Activated T-cell treated with anti-CD3 and anti-CD28 coated beads, Interleukin-2, amount 50 U/mL, for 48 hours (primary cell): ENCODE data around the gene KCNF1.

ENCODE experiments used
- DNase-seq, 2 experiments: peaks; one replicate each; pipeline ENCODE4 v3.0.0-alpha.2; 2020

Gene KCNF1

DNA sequence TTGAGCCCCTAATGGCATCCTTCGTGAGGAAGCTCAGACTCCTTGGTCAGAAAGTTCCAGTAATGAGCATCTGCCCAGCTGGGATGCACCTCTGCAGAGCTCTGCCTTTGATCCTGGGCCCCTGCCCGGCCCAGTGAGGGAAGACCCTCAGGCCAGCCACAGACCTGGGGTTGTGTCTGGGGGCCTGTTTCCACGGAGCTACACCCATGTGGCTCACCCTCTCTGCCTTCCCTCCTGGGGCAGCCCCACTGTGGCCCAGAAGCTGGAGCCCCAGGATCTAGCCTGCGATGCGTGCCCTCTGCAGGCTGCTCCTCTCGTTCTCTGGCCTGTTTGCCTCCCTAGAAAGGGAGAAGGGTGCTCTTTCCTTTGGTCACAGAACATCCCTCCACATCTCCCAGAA lies 9.8 kb downstream of the KCNF1 start:
- DNase-seq = no peak

DNA sequence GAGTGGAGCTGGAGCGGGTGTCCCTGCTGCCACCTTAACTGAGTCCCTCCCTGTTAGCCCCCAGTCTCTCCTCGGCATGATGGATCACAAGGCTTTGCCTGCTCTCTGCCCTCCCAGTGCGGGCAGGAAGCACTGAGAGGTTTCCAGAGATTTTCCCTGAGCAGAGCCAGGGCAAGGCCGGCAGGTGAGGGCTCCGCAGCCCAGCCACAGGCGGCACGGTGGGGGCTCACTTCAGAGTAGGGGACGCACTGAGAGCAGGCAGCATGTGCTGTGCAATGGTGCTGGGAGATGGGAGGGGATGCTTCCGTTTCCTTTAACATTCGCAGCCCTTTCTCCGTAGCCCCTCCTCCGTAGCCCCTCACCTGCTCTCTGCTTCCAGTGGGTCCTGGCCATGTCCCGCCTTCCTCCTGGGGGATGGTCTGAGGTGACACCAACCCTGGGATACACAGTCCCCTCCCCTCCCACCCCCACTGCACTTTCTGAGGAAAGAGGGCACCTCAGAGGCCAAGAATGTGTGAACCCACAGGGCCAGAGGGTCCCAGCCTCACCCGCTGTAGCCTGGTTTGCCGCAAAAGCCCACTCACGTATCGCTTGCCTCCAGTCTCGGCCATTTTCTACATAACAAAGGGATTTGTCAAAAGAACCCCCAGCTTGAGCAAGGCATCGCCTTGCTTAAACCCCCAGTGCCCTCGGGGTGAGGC lies 10.7 kb downstream of the KCNF1 start:
- DNase-seq = no peak

DNA sequence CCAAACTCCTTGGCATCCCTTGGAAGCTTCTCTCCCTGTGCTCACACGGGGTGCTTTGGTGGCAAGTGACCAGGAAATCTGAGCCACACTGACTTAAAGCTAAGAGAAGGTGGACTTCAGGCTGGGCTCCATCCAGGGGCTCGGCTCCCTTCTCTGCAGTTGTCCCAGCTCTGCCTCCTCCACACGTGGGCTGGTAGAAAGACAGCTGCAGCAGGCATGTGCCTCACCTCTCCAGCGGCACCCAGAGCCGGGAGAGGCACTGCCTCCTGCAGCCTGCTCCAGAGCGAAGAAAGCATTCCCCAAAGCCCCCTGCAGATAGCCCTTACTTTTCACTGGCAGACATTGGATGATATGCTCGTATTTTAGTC lies 11.3 kb downstream of the KCNF1 start:
- DNase-seq = no peak

DNA sequence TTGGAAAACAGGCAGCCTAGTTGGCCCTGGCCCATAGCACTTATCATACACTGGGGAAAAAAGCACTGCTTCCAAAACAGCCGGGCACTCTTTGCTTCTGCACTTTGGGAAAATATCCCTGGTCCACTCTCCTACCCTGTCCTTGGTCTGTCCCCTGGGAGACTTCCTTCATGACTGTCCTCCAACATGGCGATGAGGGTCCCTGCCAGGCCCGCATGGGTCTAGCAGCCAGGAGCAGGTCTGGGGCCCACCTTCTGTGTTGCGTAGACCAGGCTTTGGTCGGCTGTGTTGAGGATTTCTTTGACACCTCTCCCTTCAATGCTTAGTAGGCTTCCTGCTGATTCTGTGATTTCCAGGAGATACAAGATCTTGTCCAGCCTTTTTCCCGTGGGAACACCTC lies 12.2 kb downstream of the KCNF1 start:
- no peak for DNase-seq

DNA sequence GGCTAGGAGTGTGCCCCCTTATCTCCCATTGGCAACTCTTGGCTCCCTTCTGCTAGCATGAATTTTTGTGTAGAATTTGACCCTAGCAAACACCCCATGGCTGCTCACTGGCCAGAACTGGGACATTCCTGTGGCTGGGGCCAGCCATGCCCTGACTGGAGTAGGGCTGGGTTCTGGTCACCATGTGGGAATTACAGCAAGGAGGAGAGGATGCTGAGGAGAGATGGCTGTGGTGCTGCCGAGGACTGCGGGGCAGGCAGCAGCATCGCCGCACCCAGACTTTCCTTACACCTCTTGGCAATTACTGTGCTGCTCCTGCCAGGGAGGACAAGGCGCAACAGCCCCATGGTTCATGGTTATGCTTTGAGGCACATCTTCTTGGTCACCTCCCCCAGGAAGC lies 12.7 kb downstream of the KCNF1 start:
- DNase-seq = no peak

DNA sequence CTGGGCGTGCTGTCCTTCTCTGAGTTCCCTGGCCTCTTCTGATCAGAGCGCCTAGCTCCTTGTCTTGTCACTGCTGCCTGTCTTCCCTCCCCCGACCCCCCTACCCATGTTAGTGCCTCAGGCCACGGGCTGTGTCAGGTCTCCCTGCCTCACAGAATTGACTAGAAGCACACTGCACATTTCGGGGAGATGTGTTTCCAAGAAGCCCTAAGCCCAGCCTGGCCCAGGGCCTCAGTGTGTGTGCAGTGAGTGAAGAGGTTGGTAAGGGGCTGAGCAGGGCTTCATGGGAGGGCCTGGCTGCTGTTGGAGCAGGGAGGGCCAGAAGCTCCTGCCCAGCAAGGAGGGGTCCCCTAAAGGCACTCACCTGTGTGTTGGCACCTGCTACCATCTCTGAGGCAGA lies 13.1 kb downstream of the KCNF1 start:
- no peak for DNase-seq

DNA sequence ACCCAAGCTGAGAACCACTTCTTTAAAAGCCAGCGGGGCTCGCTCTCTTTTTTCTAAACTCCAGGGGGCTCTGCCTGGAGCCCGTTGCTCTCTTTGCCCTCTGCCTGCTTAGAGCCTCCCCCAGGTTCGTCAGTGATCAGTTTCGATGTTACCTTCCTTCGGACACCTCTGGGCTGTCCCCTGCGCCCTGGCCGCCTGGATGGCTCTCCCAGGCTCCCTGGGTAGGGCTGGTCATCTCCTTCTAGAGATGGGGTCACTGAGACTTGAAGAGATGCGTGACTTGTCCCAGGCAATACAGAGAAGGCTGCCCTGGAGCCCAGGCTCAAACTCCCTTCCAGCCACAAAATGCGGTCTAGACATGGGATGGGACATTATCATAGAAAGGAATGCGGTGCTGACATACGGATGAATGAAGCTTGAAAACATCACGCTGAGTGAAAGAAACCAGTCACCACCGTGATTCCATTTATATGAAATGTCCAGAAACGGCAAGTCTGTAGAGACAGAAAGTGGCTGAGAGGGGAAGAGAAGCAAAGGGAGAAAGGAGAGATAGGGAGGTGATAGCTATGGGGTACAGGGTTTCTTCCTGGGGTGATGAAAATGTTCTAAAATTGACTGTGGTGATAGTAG lies 14.6 kb downstream of the KCNF1 start:
- no peak for DNase-seq

DNA sequence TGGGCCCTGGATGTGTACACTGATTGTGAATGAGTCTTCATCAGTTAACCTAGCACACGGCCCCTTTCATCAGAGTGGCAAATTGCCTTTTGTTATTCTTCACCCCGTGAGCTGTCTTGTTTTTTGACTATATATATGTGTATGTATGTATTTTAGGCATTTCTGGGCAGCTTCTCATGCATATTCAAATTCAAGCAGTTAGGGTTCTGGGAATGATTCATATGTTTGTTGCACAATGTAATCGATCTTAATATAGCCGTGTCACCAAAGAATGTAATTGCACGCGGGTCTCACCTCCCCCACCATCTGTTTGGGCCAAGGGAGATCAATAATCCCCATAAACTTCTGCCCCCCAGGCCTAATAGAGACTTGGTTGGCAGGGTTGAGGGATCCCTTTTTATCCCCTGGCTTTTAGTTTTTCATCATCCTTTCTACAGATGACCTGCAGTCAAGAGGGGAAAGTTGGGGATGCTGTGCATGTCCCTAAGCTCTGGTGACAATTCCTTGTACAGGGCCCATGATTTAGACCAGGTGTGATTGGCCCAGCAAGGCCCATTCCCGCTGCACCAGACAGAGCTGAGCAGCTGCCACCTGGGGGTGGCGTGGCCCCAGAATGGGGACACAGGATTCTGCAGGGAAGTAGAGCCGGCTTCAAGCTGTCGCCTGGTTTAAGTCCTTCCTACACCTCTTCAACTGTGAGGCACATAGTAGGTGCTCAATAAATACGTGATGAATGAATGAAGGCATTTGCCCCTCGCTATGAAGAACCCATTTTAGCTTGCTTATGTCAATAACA lies 19.2 kb downstream of the KCNF1 start:
- DNase-seq = no peak

DNA sequence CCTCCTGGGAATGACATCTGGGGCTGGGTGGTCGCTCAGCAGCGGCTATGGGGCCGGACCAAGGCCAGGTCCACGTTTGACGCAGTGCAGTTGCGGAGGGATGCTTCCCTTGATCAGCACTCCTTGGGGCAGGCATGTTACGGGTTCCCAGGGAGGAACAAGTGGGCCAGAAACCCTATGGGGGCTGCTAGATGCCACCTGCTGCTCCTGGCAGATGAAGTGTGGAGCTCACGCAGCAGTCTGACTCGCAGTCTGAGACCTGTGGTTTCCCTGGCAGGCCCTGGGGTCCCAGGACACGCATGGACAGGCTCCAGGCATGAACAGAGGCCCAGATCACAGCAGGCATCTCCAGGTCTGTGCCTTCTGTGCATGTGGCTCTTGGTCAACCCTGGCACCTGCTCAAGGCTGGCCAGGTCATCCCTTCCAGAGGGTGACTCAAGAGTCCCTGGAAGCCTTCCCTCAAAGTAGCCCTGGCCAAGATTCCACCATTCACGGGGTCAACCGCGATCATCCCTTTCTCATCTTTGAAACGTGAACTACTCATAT lies 20.0 kb downstream of the KCNF1 start:
- DNase-seq = no peak

DNA sequence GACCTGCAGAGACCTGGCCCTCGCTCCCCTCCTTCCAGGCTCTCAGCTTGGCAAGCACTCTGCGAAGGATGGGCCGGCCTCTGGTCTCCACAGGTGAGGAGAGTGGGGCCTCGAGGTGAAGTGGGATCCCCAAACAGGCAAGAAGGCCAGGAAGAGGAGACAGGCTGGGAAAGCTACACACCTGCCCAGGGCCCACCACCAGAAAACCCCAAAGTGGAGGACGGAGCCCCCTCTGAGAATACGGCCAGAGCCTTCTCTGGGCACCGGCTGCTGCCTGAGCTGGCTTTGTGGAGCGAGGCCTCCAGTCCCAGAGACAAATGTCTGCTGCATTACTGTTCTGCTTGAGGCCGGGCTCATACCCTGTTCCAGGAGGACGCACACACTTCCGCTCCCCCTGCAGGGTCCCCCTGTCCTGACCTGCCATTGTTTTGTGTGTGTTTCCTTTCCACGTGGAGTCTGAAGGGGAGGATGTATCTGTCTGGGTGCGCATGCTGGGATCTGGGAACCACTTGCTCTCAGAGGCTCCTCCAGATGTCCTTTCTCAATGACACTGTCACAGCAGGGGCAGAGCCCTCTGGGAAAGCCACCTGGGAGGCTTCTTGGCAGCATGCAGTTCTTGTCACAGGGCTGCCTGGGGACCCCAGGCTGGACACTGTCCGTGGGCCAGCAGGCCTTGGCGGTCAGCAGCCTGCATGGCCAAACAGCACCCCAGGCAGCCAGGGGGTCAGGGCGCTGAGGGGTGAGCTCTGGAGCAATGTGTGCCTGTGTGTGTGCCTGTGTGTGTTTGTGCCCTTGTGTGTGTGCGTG lies 20.8 kb downstream of the KCNF1 start:
- DNase-seq = no peak

DNA sequence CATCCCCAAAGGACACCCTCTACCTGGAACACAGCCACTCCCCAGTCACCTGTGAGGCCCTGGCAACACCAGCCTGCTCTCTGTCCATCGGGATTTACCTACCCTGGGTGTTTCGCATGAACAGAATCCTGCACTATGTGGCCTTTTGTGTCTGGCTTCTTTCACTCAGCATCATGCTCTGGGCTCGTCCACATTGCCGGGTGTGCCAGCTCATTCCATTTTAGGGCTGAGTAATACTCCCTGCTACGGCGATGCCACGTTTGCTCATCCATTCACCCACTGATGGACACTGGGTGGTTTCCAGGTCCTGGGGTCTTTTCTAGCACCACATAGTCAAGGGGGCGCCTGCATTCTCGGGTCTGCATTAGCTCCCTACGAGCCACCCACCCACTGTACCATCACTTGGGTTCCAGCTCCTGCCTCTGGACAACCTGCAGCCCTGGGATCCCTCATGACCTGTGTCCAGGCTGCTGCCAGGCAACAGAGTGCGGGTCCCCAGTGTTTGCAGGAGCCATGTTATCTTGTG lies 22.0 kb downstream of the KCNF1 start:
- no peak for DNase-seq

DNA sequence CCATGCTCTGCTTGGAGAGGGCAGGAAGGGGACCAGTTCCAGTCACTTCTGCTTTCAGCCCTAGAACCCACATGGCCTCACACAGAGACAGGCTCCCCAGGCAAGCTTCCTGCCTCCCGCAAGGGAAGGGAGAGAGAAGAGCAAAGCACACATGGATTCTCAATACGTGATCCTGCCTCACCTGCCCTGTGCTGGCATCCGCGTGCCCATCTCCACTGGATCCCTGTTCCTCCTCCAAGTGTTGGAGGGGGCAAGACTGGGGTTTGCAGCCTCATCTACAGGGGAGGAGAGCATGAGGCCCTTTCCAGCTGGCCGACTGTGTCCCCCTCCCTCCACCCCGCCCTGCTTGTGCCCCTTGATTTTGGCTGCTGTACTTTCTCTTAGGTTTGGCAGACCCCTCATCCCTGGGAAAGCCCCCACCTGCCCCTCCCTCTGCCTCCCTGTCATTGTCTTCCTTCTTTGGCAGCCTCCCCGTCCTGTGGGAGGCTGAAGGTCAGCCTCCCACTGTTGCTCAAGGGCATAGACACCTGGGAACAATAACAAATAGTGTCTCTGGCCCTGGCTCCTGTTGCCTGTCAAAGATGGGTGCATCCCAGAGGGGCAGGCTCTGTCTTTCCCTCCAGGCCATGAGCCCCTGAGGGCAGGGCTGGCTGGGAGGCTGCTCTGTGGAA lies 22.7 kb downstream of the KCNF1 start:
- no peak for DNase-seq

DNA sequence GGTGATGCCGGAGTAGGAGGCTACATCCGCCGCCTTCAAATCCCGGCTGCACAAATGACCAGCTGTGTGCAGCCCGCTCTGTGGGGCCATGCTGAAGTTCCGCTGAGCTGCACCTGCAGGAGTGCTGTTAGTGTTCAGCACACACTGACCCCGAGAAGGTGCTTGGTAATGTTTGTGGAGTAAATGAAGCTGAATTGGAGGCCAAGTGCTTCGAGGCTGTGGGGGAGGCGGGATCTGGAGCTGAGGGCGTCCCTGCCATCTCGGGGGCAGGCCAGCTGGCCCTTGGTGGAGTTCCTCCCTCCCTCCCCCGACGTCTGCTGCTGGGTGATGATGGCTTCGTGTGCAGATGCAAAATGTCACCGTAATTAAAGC lies 23.2 kb downstream of the KCNF1 start:
- no peak for DNase-seq

DNA sequence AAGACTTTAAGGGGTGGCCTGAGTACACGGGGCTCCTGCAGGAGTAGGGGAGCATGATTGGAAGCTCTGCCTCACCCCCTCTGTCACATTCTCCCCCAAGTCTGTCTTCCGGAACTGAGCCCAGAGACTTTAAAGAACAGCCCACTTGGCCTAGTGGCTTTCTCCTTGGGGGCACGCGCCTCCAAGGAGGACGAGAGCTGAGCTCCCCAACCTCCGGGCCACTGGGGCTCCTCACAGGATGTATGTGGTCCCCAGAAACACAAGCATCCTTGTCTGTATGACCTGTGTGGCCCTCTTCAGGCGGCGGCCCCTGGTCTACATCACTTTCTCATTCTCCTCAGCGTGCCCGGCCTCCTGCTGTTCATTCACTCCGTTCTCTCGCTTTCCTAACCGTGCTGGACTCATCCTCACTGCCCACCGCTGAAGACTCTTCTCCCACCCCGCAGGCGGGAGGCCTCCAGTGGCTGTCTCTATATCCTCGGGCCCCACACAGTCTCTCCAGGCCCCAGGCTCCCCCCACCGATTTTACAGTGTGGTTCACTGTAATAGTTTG lies 23.7 kb downstream of the KCNF1 start:
- DNase-seq = no peak

DNA sequence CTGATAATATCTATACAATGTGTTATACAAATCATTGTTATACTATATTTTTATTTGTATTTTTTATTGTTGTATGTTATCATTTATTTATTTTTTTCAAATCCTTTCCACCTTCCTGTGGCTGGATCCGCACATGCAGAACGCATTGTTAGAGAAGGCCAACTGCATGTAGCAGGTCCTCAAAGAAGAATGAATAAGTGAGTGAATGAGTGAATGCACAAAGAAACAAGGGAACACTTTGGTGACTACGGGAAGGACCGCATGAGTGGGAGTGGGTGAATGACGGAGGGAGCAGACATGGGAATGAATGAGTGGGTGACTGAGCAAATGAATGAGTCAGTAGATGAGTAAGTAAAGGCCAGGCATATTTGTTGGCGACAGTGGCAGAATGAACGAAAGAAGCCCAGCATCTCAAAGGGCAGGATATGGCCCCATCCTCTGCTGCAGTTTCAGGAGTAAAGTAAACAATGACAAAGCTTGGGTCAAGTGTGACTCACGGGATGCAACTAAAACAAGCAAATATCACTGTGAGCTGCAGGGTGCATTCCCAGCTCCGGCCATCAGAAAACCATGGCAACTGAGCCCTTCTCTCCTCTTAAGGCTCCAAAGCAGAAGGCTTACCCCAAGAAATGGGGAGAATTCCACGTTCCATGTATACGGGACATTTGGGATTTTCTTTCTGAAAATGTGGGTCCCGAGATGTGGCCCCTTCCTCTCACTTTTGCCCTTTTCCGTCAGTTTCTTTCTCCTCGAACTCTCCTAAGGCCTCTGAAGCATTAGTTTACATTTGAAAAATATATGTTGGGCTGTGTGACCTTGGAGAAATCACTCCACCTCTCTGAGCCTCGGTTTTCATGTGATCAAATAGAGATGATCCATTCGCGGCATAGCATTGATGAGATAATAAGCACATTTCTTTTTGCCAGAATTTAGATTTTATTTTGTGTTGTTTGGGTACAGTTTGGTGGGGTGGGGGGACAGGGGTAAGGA lies 24.5 kb downstream of the KCNF1 start:
- DNase-seq = no peak

DNA sequence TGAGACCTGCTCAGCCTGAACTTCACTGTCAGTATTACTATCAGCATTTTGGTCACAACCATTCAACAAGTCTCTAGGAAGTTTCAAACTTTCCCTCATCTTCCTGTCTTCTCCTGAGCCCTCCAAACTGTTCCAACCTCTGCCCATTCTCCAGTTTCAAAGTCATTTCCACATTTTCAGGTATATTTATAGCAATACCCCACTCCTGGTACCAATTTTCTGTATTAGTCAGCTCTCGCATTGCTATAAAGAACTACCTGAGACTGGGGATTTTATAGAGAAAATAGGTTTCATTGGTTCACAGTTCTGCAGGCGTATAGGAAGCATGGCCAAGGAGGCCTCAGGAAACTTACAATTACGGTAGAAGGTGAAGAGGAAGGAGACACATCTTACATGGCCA lies 27.3 kb downstream of the KCNF1 start:
- no peak for DNase-seq

DNA sequence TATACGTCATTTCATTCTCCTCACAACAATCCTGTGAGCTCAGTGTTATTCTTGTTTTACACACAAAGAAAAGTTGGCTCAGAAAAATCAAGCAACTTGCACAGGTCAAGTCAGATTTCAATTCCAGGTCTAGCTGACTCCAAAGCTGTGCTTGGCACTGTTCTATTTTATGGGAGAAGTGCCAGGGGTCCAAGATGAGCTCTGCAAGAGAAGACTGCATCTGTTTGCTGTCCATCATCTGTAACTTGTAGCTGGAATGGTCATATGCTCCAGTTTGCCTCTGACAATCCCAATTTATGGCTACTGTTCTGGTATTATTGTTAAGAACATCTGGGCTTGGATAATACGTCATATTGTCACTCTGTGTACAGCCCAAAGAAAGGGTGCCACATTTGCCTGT lies 28.9 kb downstream of the KCNF1 start:
- DNase-seq = no peak

DNA sequence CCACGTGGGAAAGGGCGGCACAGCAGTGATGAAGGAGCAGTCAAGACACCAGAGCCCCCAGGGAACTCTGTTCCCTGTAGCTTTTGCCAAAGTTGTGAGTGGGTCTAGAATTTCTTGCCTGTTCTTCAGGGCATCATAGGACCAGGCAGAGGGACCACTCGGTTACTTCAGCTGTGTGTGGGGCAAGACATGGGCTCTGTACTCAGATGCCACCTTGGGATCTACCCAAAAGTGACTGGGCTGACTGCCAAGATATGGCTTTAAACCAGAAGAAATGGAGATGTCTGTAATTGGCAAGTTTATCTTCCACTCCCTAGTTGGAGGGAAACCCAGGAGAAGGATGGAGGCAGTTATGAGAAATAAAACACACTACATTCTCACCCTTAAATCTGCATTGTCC lies 29.6 kb downstream of the KCNF1 start:
- no peak for DNase-seq

DNA sequence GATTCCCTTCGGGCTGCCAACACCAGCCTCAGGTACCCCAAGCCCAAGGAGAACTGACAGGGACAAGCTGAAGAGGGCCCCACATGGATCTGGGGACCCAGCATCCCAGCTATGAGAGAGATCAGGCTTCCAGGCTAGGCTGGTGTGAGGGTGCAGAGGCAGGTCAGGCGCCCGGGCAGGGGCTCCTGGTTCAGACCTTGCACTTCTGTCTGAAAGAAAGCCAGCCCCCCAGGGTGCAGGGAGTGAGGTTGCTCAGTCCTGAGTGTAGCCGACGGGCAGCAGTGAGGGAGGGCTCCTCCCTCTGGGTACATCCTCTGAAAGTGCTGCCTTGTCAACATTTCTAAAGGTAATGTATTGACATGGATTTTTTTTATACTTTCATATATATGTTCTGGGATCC lies 33.1 kb downstream of the KCNF1 start:
- DNase-seq = no peak

DNA sequence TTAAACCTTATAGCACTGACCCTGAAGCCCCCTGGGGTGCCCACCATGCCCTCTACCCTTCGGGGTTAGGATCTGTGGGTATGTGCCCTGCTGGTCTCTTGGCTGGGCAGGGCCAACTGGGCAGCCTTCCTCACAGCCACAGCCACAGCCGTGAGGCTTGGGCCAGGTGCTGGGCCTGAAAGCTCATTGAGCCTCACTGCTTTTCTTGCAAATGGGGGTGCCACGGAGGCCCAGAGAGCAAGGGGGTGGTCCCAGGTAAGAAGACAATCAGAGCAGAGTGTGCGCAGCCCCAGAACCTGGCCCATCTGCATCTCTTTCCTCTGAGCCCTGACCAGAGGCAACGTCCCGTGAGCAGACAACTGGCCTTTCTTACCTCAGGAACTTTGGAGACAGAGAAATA lies 34.7 kb downstream of the KCNF1 start:
- no peak for DNase-seq

DNA sequence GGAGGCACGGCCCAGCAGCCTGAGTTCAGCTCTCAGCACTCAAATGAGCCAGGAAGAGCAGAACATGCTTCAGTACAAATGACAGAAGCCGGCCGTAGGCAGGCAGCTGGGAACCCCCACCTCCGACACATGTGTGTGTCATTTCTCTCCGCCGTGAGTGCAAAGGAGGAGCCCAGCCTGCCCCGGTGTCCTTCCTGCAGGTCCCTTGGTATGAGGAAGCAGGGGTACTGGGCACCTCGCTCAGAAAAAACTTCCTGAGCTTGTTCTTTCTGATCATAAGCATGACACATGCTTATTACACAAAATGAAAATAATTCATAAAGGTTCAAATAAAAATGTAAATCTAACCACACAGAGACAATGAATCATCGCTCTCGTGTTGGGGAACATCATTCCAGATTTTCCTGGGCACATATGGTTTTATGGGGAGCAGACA lies 35.3 kb downstream of the KCNF1 start:
- DNase-seq = no peak
